ENCODE measurements around the gene PTPRN2. TPM values are rescaled to one million over a fixed set of nuclear protein-coding genes. Genes with fewer than 3 reads are reported as not detected.
A peak's percentile ranks its signal among the peaks of the same experiment; 100 is the strongest.

Gene PTPRN2
- total and polyA plus RNA-seq, 2 of the 13 experiments (the other 11 are each of a cell fraction or from before 2014, with no cell fraction given): 2.5 to 24.2 TPM

DNA sequence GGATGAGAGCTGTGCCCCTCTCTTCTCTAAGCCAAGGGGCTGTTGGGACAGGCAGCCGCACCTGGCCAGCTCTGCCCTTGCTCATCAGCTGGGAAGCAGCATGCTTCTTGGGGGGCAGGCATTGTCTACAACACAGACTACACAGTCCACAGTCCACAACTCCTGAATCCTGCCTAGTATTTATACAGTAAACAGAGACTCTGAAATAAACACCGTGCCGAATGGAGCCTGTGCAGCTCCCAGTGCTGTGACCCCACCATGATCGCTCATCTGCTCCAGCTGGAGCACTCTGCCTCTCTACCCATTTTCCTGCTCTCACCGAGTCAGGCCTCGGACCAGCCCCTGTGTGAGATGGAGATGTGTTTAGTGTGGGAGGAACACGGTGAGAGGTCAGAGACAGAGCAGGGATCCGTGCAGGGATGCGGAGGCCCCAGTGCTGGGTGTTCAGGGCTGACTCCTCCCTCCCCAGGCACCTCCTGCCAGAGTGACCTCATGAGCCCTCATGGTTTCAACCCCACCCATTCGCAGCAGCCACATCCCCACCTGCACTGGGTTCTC lies 642.8 kb downstream of the PTPRN2 start (continued):
- TF ChIP-seq TEAD2 (CRISPR knock-in tag; IDR thresholded peaks at IDR 0.05) (no peak), SKI (IDR thresholded peaks at IDR 0.05; ENCODE audit: partially characterized antibody) (peak; percentile 72), ZFYVE20 (CRISPR knock-in tag; IDR thresholded peaks at IDR 0.05; ENCODE audit: borderline replicate concordance, low read depth) (no peak), ZNF773 (CRISPR knock-in tag; IDR thresholded peaks at IDR 0.05; ENCODE audit: borderline replicate concordance) (no peak), PAXIP1 (CRISPR knock-in tag; conservative IDR thresholded peaks at IDR 0.05) (peak; percentile 85), ZFX (CRISPR knock-in tag; IDR thresholded peaks at IDR 0.05; ENCODE audit: low read depth) (peak; percentile 31; the same call in 1 of the 2 replicates), ZNF574 (CRISPR knock-in tag; IDR thresholded peaks at IDR 0.05) (no peak), ZNF460 (CRISPR knock-in tag; IDR thresholded peaks at IDR 0.05; ENCODE audit: borderline replicate concordance) (no peak), XRCC5 (optimal IDR thresholded peaks at IDR 0.05; ENCODE audit: low read length) (no peak), YEATS4 (CRISPR knock-in tag; IDR thresholded peaks at IDR 0.05; ENCODE audit: borderline replicate concordance) (no peak), POLR2AphosphoS2 (IDR thresholded peaks at IDR 0.05; ENCODE audit: low read depth, low read length) (no peak), GATA4 (IDR thresholded peaks at IDR 0.05; ENCODE audit: borderline replicate concordance, low read depth) (no peak), MATR3 (CRISPR knock-in tag; IDR thresholded peaks at IDR 0.05) (no peak), ZNF260 (CRISPR knock-in tag; IDR thresholded peaks at IDR 0.05; ENCODE audit: borderline replicate concordance, low read depth) (no peak), FOXJ3 (CRISPR knock-in tag; IDR thresholded peaks at IDR 0.05; ENCODE audit: borderline replicate concordance) (peak; percentile 88)
- TF ChIP-seq, protein P1, sequence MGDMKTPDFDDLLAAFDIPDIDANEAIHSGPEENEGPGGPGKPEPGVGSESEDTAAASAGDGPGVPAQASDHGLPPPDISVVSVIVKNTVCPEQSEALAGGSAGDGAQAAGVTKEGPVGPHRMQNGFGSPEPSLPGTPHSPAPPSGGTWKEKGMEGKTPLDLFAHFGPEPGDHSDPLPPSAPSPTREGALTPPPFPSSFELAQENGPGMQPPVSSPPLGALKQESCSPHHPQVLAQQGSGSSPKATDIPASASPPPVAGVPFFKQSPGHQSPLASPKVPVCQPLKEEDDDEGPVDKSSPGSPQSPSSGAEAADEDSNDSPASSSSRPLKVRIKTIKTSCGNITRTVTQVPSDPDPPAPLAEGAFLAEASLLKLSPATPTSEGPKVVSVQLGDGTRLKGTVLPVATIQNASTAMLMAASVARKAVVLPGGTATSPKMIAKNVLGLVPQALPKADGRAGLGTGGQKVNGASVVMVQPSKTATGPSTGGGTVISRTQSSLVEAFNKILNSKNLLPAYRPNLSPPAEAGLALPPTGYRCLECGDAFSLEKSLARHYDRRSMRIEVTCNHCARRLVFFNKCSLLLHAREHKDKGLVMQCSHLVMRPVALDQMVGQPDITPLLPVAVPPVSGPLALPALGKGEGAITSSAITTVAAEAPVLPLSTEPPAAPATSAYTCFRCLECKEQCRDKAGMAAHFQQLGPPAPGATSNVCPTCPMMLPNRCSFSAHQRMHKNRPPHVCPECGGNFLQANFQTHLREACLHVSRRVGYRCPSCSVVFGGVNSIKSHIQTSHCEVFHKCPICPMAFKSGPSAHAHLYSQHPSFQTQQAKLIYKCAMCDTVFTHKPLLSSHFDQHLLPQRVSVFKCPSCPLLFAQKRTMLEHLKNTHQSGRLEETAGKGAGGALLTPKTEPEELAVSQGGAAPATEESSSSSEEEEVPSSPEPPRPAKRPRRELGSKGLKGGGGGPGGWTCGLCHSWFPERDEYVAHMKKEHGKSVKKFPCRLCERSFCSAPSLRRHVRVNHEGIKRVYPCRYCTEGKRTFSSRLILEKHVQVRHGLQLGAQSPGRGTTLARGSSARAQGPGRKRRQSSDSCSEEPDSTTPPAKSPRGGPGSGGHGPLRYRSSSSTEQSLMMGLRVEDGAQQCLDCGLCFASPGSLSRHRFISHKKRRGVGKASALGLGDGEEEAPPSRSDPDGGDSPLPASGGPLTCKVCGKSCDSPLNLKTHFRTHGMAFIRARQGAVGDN (CRISPR knock-in tag; IDR thresholded peaks at IDR 0.05): peak; percentile 74
- TF ChIP-seq, protein P2, sequence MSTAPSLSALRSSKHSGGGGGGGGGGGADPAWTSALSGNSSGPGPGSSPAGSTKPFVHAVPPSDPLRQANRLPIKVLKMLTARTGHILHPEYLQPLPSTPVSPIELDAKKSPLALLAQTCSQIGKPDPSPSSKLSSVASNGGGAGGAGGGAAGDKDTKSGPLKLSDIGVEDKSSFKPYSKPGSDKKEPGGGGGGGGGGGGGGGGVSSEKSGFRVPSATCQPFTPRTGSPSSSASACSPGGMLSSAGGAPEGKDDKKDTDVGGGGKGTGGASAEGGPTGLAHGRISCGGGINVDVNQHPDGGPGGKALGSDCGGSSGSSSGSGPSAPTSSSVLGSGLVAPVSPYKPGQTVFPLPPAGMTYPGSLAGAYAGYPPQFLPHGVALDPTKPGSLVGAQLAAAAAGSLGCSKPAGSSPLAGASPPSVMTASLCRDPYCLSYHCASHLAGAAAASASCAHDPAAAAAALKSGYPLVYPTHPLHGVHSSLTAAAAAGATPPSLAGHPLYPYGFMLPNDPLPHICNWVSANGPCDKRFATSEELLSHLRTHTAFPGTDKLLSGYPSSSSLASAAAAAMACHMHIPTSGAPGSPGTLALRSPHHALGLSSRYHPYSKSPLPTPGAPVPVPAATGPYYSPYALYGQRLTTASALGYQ (CRISPR knock-in tag; IDR thresholded peaks at IDR 0.05): no peak
